ENCODE measurements around the gene RPS27. TPM values are rescaled to one million over a fixed set of nuclear protein-coding genes. Genes with fewer than 3 reads are reported as not detected.
"Not testable (repeated sequence)": the region's sequence is repeated elsewhere in the genome, so short reads cannot be mapped to it uniquely, and the experiment has no call there.

The RPS27 gene
- total and polyA plus RNA-seq, 10 of the 15 experiments (the other 5 are each of a cell fraction or from before 2014, with no cell fraction given) = 2,708 to 14,234 (median 8,874) TPM

GRCh38 chr1:154019940-154020339, 29.4 kb downstream of the RPS27 start (continued):
- TF ChIP-seq, protein P1, sequence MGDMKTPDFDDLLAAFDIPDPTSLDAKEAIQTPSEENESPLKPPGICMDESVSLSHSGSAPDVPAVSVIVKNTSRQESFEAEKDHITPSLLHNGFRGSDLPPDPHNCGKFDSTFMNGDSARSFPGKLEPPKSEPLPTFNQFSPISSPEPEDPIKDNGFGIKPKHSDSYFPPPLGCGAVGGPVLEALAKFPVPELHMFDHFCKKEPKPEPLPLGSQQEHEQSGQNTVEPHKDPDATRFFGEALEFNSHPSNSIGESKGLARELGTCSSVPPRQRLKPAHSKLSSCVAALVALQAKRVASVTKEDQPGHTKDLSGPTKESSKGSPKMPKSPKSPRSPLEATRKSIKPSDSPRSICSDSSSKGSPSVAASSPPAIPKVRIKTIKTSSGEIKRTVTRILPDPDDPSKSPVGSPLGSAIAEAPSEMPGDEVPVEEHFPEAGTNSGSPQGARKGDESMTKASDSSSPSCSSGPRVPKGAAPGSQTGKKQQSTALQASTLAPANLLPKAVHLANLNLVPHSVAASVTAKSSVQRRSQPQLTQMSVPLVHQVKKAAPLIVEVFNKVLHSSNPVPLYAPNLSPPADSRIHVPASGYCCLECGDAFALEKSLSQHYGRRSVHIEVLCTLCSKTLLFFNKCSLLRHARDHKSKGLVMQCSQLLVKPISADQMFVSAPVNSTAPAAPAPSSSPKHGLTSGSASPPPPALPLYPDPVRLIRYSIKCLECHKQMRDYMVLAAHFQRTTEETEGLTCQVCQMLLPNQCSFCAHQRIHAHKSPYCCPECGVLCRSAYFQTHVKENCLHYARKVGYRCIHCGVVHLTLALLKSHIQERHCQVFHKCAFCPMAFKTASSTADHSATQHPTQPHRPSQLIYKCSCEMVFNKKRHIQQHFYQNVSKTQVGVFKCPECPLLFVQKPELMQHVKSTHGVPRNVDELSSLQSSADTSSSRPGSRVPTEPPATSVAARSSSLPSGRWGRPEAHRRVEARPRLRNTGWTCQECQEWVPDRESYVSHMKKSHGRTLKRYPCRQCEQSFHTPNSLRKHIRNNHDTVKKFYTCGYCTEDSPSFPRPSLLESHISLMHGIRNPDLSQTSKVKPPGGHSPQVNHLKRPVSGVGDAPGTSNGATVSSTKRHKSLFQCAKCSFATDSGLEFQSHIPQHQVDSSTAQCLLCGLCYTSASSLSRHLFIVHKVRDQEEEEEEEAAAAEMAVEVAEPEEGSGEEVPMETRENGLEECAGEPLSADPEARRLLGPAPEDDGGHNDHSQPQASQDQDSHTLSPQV (IDR thresholded peaks at IDR 0.05) = no peak
- no peak for TF ChIP-seq ZNF207 (IDR thresholded peaks at IDR 0.05; ENCODE audit: borderline replicate concordance)
- no peak for TF ChIP-seq PML (IDR thresholded peaks at IDR 0.05; ENCODE audit: low read length)
- TF ChIP-seq CBX5 (IDR thresholded peaks at IDR 0.05; ENCODE audit: low read depth) = no peak
- TF ChIP-seq SMARCA5 (IDR thresholded peaks at IDR 0.05) = no peak
- TF ChIP-seq ZBED1 (IDR thresholded peaks at IDR 0.05; ENCODE audit: borderline replicate concordance) = no peak
- TF ChIP-seq BCL11A (IDR thresholded peaks at IDR 0.05; ENCODE audit: low read depth, low read length) = no peak
- TF ChIP-seq ZBTB4 (CRISPR knock-in tag; IDR thresholded peaks at IDR 0.05) = no peak

- SMC1A ChIA-PET (ENCODE audit: uncharacterized antibody, unreplicated experiment) = interaction anchor here (0.9 to 1.0 kb wide), 2 partner anchors 14 to 24 kb away, joined by 3 to 4 read pairs; no protein-coding TSS in a partner anchor
- H3K27me3 ChIP-seq (replicated peaks in 1 of 2; ENCODE audit: control insufficient read depth in 2 of 2, insufficient read depth in 2 of 2, low read length in 1 of 2); ATAC-seq; BruUV-seq (replicated peaks); H2AFZ ChIP-seq (ENCODE audit: control insufficient read depth, low read depth, low read length); H3K79me2 ChIP-seq (ENCODE audit: control insufficient read depth, insufficient read depth, low read length); H3K36me3 ChIP-seq (ENCODE audit: control insufficient read depth in 2 of 2, insufficient read depth in 2 of 2, low read length in 1 of 2); H4K20me1 ChIP-seq (ENCODE audit: control insufficient read depth, insufficient read depth); H3K27ac ChIP-seq (ENCODE audit: control insufficient read depth, insufficient read depth); H3K9me3 ChIP-seq (replicated peaks; ENCODE audit: control insufficient read depth, insufficient read depth, low read length); H3K4me1 ChIP-seq (ENCODE audit: control insufficient read depth, insufficient read depth, low read length); DNase-seq (ENCODE audit: low read depth, low spot score); POLR2A ChIA-PET; FAIRE-seq; H3K9ac ChIP-seq (ENCODE audit: control insufficient read depth, insufficient read depth, low read length); H3K4me3 ChIP-seq; CTCF ChIA-PET; H3K4me2 ChIP-seq (ENCODE audit: control insufficient read depth, insufficient read depth); intact Hi-C loops (cut with micrococcal nuclease; ENCODE audit: unreplicated experiment); RAD21 ChIA-PET (ENCODE audit: unreplicated experiment); in situ Hi-C loops (cut with MboI): not testable (repeated sequence)
- 41% methylated on average over 1 of the region's 1 CpG for WGBS (ENCODE audit: insufficient coverage, insufficient replicate concordance, low lambda C conversion rate, missing lambda C conversion rate)
Observed at GRCh38 chr1:154033697-154034096, 43.1 kb downstream of the RPS27 start.
